Stimulated activated CD4-positive, alpha-beta T cell treated with anti-CD3 and anti-CD28 coated beads, TNF-alpha, amount 100 ng/mL, for 4 hours (primary cell): ENCODE data around the gene PBX1.

Source experiments
- DNase-seq, 3 experiments: peaks; one replicate each; pipeline ENCODE4 v3.0.0-alpha.2; 2020; ENCODE audit warnings: low read depth in 3 of 3

PBX1 gene

DNA sequence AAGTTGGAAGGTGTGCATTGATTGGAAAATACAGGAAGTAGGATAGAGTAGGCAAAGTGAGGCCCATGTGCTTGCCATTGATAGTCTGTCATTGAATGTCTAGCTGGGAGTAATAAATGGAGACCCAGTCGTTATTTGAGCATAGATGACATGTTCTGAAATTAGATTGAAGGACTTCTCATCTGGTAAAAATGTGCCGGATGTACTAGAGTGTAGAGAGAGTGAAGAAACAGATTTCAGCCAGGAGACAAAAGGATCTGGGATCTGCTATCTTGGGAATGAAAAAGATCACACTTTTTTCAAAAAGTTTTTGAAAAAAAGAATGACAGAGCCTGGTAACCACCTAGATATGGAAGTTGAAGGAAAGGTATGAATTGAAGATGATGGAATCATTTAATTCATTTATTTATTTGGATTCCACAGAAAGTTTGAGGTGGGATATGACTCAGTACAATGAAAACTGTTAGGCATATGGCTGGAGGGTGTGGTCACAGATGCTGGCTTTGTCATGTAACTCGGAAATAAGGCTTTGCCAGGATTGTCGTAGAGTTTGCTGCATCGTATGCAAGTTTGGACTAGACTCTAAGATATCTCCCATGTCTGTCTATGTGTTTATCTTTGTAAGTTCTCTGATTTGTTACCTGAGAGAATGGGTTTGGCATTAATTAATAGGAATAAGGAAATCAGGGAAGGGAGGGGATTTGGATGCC lies 137.1 kb downstream of the PBX1 start:
- no peak for DNase-seq

DNA sequence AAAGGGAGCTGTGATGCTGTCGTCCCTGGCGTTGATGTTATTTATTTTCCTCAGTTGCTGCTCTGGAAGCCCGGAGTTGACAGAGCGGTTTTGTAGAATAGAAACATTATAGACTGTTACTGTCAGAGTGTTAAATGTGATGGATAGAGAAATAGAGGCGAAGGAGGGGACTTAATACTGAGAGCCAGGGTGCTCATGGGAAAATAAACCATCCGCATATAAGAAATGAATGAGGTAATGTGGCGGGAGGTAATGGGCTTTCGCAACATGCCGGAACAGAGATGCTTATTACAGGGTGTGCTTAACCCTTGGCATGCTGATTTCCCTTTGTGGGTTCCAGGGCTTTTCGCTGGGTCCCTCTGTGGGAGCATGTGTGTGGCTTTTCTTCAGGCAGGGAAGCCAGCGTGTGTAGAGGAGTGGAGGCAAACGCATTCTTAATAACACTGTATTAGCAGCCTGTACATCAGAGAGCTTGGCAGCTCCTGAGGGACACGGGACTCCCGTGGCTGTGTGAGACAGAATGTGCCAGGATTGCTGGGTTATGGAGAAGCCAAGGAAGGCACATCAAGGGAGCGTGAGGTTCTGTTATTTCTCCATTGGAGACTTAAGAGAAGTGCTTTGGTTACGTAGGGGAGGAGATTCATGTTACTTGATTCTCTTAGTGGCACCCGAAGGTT lies 141.0 kb downstream of the PBX1 start:
- DNase-seq: no peak

DNA sequence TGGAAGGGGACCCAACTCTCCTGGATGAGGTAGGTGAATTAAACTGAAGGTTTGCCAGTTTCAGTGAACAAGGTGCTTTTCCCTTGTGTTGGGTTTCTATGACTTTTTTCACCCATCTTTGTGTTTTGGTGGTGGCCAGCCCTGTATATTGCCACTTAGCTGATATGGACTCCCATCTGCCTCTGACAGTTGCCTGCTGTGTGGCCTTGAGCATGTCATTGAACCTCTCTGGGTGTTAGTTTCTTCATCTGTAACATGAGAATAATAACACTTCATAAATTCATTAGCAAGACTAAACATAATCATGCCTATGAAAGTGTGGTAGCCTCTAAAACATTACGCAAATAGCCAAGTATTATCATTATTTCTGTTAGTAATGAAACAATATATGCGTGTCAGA lies 141.7 kb downstream of the PBX1 start:
- DNase-seq: no peak

DNA sequence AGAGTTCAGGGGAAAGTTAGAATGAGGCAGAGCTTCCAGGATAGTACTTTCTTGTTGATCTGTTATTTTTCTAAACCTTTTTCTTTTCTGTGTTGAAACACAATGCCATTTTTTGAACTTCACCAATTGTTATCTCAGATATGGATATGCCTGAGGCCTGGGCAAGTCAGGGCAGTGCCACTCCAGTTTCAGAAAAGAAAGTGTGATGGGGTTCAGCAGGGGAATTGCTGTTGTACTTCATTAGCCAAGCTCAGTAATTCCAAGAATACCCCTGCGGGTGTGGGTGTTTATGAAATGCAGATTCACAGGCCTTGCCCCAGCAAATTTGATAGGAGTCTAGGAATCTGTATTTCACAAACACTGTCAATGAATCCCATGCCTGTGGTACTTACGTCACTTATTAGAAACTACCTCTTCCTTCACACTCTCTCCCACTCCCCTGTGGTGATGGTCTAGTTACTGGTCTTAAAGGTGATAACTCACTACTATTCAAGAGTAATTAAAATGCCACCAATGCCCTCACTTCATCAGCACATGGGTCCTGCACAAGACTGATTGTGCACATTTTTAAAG lies 142.3 kb downstream of the PBX1 start:
- DNase-seq: no peak

DNA sequence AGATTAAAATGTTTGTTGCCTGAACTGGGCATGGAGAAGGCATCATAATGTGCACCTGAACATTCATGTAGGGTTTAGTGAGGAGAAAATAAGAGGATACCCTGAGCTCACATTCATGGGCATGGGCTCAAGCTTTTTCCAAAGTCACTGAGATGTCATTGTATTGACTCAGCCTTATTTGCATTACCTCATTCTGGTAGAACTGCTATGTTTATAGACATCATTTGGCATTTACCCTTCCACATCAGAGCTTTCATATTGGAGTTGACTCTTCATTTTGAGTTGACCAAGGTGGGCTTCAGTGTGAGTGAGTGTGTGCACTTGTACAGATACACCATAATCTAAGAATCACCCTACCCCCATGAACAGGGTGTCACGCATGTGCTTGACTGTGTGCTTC lies 143.2 kb downstream of the PBX1 start:
- DNase-seq: no peak

DNA sequence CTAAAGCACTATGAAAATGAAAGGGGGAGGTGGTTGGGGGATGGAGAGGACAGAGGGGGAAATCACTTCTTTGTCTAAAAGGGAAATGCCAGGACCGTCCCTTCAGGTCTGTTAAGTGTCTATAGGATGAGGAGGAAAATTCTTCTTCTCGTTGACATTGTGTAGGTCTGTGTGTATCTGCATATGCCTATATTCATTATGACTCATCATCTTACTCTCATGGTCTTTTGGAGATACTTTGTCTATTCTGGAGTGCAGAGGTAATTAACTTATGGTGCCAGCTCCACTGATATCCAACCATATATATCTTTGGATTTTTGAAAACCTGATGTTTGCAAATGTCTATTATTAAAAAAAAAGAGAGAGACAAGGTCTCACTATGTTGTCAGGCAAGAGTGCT lies 143.7 kb downstream of the PBX1 start:
- DNase-seq: no peak

DNA sequence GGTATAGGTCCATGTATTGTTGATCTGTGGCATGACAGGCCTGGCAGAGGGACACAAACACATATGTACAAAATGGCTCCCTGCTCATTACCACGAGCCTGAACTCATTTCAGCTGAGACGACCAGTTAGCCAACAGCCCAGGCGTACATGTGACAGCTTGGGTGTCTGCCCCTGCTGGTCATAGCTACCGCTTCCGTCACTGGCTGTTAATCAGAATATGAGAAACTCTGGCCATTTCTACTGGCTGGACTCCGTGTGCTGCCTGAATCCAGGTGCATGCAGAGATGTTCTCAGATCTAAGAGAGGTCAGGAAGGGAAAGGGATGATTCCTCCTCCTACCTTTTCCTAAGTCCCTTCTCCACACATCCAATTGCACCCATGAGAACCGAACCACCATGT lies 144.5 kb downstream of the PBX1 start:
- DNase-seq: no peak

DNA sequence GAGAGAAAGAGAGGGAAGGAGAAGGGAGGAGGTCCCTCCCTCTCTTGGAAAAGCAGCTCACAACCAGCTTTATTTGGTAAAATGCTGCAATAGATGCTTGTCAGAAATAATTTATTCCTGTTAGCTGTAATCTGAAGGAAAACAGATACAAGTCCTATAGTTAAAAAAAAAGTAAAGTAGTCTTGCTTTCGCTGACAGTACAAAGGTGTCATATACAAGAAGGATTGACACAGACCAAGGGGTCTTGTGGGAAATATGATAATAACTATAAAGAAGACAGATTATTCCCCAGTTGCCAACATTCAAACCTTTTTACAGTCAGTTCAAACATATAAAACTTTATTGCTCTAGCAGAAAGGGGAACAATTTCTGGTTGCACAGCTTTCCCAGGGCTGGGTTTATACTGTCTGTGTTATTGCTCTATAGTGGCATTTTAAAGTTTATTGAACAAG lies 145.0 kb downstream of the PBX1 start:
- no peak for DNase-seq

DNA sequence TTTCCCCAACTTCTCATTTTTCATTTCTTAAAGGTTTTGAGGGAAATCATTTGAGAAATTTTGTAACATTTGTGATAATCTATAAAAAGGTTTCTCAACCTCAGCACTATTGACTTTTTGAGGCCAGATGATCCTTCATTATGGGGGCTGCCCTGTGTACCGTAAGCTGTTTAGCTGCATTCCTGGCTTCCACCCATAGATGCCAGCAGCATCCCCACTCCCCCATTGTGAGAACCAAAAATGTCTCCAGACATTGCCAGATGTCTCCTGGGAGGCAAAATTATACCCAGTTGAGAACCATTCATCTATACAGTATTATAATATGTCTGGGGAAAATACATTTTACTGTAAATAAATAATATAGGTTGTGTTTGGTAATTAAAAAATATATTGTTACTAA lies 146.0 kb downstream of the PBX1 start:
- DNase-seq: no peak

DNA sequence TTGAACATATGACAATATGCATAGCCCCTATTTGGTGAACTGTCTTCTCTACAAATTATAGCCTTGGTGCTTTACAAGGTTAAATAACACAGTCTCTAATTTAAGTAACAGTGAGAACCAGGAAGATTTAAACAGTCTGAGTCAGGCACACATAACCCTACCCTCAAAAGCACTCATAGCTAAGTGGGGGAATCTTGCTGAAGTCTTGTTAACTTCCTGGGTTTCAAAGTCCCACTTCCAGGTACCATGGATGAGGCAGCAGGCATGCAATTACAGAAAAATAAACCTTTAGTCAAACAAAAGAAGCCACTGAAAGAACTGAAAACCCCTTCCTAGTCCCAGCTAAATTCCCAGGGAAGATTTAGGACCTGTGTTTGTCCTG lies 147.6 kb downstream of the PBX1 start:
- DNase-seq: no peak

DNA sequence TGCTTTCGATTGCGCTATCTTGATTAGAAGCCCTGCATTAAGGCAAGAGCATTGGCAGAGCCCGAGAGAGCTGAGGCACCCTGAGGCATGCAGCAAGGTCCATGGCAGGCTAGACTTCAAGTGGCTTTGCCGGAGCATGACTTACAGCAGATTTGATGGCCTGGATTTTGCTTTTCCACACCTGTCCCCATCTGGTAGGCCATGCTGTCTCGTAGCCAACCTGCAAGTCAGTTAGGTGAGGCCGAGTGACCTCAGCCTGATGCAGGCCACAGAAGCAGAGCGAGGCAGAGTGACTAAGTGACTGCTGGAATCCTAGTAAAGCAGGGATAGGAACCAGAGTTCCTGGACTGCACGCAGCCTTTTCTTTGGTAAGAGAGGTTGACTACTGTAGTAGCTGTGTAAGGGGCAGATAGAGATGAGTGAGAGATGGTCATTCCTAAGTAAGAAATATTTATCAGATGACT lies 148.9 kb downstream of the PBX1 start:
- no peak for DNase-seq

DNA sequence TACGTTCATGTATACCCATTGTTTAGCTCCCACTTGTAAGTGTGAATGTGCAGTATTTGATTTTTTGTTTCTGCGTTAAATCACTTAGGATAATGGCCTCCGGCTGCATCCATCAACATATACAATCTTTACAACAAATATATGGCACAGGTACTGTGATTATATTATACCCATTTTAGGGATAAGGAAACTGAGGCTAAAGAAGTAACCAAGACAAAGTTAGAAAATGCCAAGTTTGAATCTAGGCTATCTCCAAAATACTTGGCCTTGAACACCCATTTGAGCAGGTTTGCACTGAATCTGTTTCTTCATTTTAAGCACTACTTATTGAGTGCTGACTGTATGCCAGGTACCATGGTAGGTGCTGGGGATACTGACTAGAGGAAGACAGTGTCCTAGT lies 149.6 kb downstream of the PBX1 start:
- no peak for DNase-seq

DNA sequence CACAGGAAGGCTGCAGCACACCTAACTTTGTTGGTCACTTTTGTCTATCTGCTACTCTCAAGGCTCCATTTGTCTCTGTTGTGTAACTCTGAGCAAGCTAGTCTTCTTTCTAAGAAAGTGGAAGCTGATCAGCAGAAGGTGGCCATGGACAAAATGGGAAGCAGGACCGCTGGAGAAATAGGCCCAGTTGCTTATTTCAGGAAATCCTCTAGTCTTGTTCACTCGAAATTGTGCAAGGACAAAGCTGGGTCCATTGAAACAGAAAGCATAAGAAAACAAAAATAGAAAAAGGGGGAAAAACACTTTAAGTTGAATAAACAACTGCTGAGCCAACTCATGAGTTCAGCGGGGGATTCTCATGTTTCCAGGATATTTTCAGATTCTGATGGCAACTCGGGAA lies 150.1 kb downstream of the PBX1 start:
- no peak for DNase-seq

DNA sequence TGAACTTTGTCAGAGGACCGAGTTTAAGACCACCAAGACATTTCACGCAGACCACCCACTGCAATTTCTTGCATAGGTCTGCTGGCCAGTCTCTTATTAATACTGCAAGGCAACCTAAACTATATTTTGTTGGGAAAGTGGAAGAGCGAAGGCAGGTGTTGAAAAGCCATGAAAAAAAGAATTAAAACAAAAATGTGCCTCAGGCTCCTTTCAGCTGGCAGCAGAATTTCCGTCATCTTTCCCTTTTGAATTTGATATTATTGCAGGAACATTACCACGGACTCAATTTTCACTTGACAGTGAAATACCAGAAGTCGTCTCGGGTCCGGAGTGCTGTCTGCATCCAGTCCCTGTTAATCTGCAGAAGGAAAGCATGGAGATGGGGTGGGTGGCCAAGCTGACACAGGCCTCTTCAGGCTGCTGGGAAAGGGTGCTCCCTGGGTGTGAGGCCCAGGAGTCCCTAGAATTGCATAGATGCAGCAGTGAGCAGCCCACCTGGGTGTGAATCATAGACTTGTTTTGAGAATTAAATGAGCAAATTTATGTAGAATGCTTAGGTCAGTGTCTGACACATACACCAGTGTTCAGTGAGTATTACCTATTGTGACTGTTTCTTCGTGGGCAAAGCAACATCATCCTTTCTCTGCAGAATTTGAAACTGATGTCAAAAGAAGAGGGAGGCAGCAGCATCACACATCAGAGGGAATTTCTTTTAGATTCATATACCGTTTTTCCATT lies 150.7 kb downstream of the PBX1 start:
- DNase-seq: no peak

DNA sequence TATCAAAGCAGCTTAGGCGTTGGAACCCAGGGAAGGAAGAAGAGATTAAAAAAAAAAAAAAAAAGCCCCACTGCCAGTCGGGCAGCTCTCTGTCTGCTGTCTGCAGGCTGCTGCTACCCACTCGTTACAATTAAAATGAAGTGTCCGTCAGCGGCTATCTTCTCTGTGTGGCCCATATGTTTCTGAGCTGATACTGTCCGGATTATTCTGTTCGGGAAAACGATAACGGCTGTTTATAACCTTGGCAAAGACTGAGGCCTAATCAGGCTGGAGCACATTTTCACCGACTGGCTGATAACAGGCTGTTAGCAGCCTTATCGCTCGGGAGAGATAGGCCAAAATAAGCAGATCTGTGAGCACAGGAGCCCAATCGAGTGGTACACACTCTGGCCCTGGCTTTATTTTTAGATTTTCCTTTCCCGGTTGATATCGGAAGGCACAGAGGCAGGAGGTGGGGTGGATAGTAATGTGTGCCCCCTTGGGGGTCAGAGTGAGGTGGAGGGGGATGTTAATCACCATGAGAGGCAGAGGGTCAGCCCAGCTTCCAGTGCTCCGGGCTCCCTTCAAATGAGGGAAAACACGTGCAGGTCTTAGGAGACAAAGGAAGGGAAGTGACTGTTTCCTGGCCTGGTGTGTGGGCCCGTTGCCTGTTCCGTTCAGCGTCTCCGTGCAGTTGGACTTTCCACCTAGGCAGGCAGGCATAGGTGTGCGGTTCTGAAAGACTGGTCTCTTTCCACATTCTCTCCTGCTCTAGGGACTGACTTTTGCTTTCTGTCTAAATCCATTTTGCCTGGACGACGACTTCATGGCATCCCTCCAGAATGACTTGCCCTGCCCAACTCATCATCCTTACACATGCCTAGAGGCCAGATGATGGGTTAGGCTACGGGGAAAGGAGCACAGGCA lies 153.4 kb downstream of the PBX1 start:
- DNase-seq: no peak

DNA sequence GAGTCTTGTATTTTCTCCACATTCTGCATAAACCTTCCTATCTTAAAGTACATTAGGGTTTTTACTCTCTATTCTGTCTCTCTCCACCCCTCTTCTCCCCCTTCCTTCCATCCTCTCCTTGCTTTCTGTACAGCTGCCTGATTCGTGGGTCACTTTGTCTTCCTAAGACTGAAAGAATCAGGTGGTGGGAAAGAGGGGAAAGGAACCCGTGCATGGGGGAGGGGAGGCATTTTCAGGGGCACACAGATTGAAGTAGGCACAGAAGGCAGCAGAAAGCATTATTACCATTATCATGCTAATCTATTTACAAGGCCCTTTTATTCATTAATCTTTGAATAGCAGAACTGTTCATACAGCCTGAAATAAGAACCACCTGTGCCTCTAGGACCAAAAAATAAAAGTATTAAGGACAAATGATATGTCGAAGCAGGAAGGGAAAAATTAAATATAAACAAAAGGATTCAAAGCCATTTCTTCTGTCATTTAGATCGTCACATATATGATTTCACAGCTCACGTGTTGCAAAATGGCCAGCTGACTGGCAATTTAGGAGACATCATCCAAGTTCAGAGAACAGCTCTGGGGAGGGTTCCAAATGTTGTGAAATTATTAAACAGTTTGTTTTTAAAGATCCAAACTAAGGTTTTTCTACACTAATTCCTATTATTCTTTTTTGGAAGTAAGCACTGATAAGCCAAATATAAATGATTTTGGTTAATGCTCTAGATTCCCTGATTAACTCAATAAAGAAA lies 154.6 kb downstream of the PBX1 start:
- no peak for DNase-seq

DNA sequence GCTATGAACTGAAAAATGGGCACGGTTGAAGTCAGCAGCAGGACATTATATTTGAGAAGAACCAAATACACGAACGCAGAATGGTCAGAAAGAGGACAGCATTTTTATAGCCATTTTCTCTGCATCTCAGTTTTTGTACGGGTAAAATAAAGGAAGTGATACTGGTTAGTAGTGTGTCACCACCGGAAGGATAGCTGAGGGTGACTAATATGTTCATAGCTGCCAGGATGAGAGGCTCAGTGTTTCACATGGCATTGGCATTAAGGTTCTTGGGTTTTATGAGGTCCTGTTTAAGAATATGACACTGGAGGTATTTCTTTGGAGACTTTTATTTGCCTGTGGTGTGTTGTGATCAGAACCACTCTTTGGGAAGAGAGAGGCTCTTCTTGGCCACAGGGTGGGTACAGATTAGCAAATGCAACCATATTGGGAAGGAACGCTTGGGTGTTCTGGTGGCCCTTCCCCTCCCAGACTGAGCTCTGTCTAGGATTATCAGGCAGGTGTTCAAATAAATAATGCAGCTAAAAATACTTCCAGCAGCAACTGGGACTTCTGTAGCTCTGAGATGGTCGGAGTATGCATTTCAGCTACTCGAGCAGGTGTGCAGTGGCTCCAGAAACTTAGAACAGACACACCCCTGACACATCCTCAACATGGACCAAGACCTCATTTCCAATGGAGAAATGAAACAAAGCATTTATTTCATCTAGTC lies 158.2 kb downstream of the PBX1 start:
- DNase-seq: no peak

DNA sequence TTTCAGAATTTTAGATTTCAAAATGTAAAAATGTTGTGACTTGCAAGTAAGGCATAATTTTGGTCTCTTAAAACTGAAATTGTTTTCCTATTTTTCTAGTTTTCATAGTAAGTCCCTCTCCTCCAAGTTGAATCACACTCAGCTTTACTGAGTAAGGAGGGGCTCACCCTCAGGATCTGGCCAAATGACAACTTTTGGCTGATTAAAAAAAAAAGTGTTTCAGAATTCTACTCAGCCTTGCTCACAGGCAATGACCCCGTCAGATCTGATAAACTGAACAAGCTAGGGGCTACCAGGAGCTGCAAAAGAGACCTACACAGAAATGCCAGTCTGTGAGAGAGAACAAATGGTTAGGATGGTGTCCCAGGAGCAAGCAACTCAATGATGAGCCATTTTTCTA lies 159.8 kb downstream of the PBX1 start:
- DNase-seq: no peak

DNA sequence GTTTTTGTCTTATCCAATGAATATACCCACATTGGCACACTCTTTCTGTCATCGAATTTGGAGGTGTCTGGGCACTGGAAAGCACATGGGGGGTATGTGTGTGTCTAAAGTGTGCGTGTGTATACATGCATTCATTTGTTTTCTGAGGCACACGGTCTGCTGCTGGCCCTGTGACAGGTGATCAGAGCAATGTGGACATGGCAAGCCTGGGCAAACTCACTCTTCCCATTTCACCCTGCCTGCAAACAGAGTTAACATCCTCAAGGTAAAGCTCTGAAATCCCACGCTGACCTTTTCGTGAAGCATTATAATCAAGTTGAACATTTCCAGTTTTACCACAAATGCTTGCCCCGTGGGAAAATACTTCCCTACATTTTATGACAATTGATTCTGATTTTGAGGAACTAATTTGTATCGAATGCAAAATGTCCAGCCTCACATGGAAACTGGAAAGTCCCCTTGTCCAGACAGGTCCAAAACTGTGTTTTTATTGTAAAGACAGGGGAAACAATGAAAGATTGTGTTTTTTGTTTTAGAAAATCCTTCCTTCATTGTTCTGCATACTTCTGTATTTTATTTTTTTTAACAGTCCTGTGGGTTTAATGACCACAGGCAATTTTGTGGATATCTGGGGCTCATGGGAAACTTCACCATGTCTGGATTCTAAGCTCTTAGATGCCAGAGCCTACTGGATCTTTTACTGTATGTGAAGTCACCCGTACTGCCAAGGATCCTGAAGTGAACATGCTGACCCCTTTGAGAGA lies 160.9 kb downstream of the PBX1 start:
- no peak for DNase-seq
